NCI-H2107 (cell line): ENCODE measurements around the gene N4BP3.

Experiments used
- DNase-seq: peaks from one replicate; lab custom pipeline; 2025; lab: John Stamatoyannopoulos, UW

Gene N4BP3

DNA sequence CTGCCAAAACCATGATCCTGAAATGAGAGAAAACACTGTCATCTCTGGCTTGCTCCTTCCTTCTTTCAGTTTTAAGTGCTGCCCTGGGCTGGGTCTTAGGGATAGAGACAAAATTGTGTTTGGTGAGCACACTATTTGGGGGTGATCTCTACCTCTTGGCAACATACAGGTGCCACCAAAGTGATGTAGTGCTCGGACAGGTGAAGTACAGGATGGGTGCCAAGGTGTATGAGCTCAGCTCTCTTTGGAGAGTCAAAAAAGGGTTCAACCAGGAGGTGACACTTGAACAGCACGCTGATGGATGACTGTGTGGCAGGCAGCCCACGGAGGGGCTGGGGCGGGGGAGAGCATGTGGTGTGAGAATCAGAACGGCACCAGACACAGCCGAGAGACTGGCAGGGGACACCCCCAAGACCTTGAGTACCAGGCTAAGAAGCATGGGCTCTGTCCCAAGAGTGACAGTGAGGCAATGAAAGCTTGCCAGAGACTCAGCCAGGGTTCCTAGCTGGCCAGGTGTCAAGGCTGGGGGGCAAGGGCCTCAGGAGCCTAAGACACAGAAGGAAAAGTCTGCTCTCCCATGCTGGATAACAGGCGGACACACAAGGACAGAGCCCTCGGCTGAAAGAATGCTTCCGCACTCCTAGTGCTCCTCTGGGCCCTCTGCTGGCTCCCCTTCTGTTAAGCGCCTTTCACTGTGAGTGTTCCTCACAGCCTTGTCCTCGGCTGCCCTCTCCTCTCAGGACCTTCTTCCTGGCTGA, 37.8 kb downstream of the N4BP3 start:
- no peak for DNase-seq

DNA sequence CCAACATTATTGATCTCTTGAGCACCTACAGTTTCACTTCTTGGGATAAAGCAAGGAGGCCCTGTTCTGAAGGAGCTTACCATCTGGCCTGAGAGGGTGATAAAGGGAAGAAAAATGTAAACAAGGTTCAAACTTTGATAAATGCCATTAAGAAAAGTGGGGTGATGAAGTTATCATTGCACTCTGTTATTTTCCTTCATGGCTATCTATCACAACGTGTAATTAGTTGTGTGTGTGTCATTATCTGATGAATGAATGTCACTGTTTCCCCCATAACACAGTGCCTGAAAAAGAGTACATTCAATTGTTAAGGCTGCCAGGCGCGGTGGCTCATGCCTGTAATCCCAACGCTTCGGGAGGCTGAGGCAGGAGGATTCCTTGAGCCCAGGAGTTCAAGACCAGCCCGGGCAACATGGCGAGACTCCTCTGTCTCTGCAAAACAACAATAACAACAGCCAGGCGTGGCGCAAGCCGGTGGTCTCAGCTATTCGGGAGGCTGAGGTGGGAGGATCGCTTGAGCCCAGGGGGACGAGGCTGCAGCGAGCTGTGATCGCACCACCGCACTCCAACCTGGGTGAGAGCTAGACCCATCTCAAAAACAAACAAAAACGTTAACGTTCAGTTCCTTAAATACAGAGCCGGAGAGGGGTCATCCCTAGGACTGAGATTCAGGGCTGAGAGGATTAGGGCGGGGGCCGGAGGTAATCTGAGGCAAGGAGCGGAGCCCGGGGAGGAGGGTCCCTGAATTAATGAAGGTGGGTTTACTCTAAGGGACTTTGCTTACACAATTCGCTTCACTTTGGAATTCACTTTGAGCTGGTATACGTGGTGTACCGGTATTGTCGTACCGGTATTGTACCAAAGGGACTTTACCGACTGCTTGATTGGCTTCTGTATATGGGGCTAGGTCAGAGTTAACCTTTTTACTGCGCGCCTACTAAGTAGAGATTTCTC, 39.4 kb downstream of the N4BP3 start:
- DNase-seq = no peak

DNA sequence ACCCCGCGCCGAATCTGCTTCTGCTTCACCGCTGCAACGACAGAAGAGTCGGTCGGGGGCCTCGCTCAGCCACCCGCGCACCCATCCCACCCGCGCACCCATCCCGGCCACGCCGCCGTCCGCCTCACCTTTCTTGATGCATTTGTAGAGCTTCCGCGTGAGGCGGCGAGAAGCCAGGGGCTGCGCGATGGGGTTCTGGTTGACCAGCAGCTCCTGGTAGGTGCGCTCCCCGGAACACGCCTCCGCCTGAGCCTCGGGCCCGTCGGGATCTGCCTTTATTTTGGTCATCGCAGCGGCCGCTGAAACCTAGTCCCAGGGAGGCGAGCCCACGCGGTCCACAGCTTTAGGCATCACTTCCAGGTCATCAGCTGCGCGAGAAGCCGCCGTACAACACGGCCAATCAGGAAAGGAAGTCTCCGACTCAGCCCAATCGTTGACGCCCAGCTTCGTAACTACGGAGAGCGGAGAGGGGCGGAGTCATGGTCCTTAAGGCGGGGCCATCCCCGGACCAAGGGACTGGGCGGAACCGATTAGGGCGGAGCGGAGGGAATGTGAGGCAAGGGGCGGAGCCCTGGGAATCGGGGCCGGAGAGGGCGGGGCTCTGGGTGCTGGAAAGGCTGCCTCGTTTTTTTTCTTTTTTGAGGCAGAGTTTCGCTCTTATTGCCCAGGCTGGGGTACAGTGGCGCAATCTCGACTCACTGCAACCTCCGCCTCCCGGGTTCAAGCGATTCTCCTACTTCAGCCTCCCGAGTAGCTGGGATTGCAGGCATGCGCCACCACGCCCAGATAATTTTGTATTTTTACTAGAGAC, 40.4 kb downstream of the N4BP3 start, which contains the start of gene NHP2:
Gene NHP2 (minus strand): TSS at position 356 of the 811 bp plus-strand sequence. CDS start 68 bp downstream, at position 288.
- DNase-seq = peak; percentile 95

DNA sequence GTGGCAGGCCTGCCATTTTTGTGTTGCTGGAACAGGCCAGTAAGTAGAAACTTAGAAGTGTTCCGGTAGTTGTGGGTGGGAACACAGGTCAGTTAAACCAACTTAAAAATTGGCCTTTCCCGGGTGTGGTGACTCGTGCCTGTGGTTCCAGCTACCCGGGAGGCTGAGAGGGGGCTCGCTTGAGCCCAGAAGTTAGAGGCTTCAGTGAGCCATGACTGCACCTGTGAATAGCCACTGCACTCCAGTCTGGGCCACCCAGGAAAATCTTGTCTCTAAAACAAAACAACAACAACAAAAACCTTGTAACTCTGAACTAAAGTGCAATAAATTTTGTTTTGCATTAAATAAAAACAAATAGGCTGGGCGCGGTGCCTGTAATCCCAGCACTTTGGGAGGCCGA, 41.7 kb downstream of the N4BP3 start:
- no peak for DNase-seq

DNA sequence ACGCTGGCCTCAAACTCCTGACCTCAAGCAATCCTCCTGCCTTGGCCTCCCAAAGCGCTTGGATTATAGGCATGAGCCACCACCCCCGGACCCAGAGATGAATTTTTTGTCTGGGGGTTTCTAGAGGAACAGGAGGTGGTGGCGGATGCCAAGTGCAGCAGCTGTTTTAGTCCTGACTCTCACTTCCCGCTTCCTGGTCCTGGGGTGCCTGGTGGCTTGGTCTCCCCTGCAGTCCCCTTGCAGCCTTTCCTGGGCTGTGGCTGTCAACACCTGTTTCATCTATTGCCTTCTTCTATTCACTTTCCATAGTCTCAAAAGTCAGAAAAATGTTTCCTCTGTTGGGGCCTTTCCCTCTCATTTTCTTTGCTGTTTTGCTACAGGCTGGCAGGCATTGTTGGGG, 46.8 kb downstream of the N4BP3 start:
- no peak for DNase-seq

DNA sequence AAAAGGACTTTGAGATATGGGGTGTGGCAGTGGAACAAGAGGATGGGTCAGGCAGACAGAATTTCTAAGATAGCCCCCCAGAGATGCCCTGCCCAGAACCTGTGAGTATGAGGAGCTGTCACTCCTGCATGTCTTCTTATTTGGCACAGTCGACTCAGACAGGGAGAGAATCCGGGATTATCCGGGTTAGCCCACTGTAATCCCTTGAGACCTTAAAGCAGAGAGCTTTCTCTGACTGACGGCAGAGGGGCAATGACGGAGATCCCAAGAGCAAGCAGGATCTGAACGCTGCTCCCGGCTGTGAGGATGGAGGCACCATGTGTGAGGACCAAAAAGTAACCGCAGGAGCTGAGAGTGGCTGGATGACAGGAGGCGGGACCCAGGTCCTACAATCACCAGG, 49.1 kb downstream of the N4BP3 start:
- DNase-seq = no peak

DNA sequence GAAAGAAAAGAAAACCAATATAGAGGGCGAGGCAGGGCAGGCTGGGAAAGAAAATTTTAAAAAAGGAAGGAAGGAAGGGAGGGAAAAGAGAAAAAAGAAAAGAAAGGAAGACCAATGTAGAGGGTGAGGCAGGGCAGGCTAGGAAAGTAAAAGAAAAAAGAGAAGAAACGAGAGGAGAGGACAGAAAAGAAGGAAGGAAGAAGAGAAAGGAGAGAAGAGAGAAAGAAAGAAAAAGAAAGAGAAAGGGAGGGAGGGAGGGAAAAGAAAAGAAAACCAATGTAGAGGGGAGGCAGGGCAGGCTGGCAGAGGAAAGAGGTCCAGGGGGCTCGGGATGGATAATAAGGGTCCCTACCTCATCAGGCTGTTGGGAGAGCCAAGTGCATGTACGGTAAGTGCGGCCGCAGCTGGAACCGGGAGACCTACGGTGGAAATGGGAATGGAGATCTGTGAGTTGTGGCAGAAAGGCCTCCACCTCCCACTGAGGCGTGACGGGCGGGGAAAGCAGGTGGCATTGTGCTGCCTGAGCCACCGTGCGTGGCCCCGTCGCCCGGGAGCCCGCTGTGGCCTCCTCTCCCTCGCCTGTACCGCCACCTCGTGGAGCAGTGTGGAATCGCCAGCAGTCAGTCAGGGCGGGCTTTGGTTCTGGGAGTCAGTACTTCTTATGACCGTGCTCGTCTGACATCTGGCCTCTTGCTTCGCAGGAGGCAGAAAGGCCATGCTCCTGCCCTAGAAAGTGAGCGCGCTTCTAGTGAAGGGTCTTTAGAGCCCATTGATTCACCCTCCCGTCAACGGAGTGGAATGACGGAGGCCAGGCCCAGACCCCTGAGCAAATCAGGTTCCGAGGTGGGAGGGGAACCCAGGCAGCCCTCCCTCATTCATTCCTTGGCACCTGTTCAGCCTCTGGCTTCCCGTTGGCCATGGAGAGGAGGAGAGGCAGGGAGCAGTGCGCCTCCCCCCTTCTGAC, 50.7 kb downstream of the N4BP3 start:
- peak; percentile 61 for DNase-seq

DNA sequence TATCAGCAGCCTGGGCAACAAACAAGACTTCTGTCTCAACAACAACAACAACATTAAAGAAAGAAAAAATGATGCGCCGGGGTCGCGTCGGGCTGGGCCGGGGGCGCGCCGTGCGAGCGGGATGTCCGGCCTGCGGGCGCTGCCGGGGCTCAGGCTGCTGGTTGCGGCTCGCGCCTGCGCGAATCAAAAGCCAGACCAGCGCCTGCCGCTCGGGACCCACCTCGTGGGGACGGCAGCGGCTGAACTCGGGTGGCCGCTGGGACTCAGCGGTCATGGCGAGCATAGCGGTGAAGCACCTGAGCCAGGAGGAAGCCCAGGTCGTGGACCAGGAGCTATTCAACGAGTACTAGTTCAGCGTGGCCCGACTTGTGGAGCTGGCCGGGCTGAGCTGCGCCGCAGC, 52.2 kb downstream of the N4BP3 start:
- DNase-seq = no peak

DNA sequence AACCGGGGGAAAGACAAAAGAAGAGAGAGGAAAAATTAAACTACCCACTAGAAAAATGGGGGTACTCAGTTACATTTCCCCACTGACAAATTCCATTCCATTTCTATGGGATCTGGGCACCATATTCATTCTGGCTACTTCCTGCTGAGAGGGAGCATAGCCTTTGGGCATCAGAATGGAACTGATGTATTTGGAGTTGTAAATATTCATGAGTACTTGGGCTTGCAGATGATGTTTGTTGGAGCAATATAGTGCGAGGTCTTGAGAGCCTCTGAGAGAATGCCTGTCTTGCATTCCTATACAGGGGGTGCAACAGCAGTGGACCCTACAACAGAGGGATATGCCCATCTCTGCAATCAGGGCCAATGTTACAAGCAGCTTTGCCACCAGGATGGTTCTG, 57.1 kb downstream of the N4BP3 start:
- DNase-seq = no peak

DNA sequence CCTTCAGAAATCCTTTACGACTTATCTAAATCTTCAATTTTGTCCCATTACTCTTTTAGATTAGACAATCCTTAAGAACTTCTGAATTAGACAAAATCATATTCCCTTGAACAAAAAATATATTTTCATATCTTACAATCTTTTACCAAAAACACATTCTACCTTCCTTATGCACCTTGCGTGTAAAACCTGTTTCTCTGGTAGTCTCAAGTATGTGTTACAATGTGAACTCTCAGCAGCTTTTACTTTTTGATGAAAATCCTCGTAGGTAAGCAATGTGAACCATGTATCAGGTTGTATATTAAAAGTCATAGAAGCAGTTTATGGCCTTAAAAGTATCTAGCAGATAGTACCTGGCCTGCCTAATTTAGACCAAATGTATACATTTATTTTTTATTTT, 61.1 kb downstream of the N4BP3 start:
- no peak for DNase-seq
